Measurements from ENCODE around the gene SLC51B. TPM values are rescaled to one million over a fixed set of nuclear protein-coding genes. Genes with fewer than 3 reads are reported as not detected.

The SLC51B gene
- polyA plus RNA-seq, 1 donor from 2014 or later: not detected

DNA sequence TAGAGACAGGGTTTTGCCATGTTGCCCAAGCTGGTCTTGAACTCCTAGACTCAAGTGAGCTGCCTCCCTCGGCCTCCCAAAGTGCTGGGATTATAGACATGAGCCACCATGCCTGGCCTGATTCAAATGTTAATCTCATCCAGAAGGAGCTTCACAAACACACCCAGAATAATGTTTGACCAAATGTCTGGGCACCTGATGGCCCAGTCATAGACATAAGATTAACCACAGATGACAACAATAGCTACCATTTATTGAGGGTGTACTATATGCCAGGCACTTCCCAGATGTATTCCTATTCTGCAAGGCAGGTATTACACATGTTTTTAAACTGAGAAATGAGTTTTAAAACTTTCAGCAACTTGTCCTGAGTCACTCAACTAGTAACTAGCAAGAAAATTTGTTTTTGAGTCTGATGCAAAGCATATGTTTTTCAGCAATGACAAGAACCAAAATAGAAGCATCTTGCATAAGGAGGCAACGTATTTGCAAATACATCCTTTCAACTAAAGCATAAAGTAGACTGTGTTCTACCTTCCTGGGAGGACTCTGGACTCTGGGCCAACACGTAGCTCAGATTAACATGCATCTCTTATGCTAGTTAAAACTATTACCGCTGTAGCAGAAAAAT lies 47.3 kb upstream of the SLC51B start:
- TF ChIP-seq TAF1 (IDR thresholded peaks at IDR 0.05; ENCODE audit: low read depth): no peak
- TF ChIP-seq, protein P1, sequence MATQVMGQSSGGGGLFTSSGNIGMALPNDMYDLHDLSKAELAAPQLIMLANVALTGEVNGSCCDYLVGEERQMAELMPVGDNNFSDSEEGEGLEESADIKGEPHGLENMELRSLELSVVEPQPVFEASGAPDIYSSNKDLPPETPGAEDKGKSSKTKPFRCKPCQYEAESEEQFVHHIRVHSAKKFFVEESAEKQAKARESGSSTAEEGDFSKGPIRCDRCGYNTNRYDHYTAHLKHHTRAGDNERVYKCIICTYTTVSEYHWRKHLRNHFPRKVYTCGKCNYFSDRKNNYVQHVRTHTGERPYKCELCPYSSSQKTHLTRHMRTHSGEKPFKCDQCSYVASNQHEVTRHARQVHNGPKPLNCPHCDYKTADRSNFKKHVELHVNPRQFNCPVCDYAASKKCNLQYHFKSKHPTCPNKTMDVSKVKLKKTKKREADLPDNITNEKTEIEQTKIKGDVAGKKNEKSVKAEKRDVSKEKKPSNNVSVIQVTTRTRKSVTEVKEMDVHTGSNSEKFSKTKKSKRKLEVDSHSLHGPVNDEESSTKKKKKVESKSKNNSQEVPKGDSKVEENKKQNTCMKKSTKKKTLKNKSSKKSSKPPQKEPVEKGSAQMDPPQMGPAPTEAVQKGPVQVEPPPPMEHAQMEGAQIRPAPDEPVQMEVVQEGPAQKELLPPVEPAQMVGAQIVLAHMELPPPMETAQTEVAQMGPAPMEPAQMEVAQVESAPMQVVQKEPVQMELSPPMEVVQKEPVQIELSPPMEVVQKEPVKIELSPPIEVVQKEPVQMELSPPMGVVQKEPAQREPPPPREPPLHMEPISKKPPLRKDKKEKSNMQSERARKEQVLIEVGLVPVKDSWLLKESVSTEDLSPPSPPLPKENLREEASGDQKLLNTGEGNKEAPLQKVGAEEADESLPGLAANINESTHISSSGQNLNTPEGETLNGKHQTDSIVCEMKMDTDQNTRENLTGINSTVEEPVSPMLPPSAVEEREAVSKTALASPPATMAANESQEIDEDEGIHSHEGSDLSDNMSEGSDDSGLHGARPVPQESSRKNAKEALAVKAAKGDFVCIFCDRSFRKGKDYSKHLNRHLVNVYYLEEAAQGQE (IDR thresholded peaks at IDR 0.05; ENCODE audit: borderline replicate concordance): no peak
- TF ChIP-seq, protein P2, sequence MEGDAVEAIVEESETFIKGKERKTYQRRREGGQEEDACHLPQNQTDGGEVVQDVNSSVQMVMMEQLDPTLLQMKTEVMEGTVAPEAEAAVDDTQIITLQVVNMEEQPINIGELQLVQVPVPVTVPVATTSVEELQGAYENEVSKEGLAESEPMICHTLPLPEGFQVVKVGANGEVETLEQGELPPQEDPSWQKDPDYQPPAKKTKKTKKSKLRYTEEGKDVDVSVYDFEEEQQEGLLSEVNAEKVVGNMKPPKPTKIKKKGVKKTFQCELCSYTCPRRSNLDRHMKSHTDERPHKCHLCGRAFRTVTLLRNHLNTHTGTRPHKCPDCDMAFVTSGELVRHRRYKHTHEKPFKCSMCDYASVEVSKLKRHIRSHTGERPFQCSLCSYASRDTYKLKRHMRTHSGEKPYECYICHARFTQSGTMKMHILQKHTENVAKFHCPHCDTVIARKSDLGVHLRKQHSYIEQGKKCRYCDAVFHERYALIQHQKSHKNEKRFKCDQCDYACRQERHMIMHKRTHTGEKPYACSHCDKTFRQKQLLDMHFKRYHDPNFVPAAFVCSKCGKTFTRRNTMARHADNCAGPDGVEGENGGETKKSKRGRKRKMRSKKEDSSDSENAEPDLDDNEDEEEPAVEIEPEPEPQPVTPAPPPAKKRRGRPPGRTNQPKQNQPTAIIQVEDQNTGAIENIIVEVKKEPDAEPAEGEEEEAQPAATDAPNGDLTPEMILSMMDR (IDR thresholded peaks at IDR 0.05; ENCODE audit: poor library complexity, severe bottlenecking): no peak
- TF ChIP-seq EZH2 (IDR thresholded peaks at IDR 0.05; ENCODE audit: borderline replicate concordance, insufficient read depth, low read length, poor library complexity, severe bottlenecking): no peak
- TF ChIP-seq EP300 (conservative IDR thresholded peaks at IDR 0.05; ENCODE audit: poor library complexity, severe bottlenecking): no peak
- no peak for TF ChIP-seq MXI1 (conservative IDR thresholded peaks at IDR 0.05; ENCODE audit: poor library complexity, severe bottlenecking)
- no peak for TF ChIP-seq RAD21 (conservative IDR thresholded peaks at IDR 0.05)
- TF ChIP-seq POLR2AphosphoS5 (IDR thresholded peaks at IDR 0.05): no peak
- no peak for TF ChIP-seq SMC3 (conservative IDR thresholded peaks at IDR 0.05; ENCODE audit: poor library complexity)
- no peak overlapping the region for H3K4me2 ChIP-seq (ENCODE audit: low read length)
- H3K9ac ChIP-seq (ENCODE audit: low read length): no peak overlapping the region
- no peak overlapping the region for H2AFZ ChIP-seq (ENCODE audit: low read depth, low read length)
- no peak overlapping the region for H3K27ac ChIP-seq (ENCODE audit: low read length)
- no peaks in the 10 kb centered on the region for H3K79me2 ChIP-seq (replicated peaks; ENCODE audit: insufficient read depth, low read length)
- H3K9me2 ChIP-seq (ENCODE audit: insufficient read depth, low read length): no peaks in the 10 kb centered on the region
- no peaks in the 10 kb centered on the region for H4K20me1 ChIP-seq (ENCODE audit: insufficient read depth)
- H3K4me3 ChIP-seq (ENCODE audit: low read length): no peak overlapping the region
- H3K27me3 ChIP-seq (ENCODE audit: insufficient read depth, low read depth, low read length): no peaks in the 10 kb centered on the region
- H3K9me3 ChIP-seq (ENCODE audit: low read length): no peaks in the 10 kb centered on the region
- no peaks in the 10 kb centered on the region for H3F3A ChIP-seq (ENCODE audit: insufficient read depth, low read length, poor library complexity, severe bottlenecking)
- H3K36me3 ChIP-seq (ENCODE audit: insufficient read depth, low read length): no peaks in the 10 kb centered on the region

DNA sequence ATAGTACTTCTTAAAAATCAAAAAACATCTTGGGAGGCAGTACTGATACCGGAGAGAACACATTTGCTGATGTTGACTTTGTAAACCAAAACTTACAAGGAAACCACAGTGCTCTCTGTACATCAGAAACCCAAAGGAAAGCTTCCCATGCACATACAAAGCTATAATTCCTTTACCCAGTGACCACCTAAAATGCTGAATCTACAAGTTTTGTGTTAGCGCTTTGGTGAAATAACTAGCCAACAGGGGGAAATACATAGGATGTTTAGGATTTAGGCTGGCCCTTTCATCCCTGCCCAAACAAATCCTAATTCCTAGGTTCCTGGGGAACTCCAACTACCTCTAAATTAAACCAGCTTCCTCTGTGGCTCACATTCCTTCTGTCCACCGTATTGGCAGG lies 40.2 kb upstream of the SLC51B start:
- TF ChIP-seq TAF1 (IDR thresholded peaks at IDR 0.05; ENCODE audit: low read depth) (no peak), EP300 (conservative IDR thresholded peaks at IDR 0.05; ENCODE audit: poor library complexity, severe bottlenecking) (no peak), MXI1 (conservative IDR thresholded peaks at IDR 0.05; ENCODE audit: poor library complexity, severe bottlenecking) (no peak), POLR2AphosphoS5 (IDR thresholded peaks at IDR 0.05) (no peak), SMC3 (conservative IDR thresholded peaks at IDR 0.05; ENCODE audit: poor library complexity) (no peak), EZH2 (IDR thresholded peaks at IDR 0.05; ENCODE audit: borderline replicate concordance, insufficient read depth, low read length, poor library complexity, severe bottlenecking) (no peak), RAD21 (conservative IDR thresholded peaks at IDR 0.05) (no peak)
- TF ChIP-seq, protein P2 (IDR thresholded peaks at IDR 0.05; ENCODE audit: poor library complexity, severe bottlenecking): no peak
- TF ChIP-seq, protein P1 (IDR thresholded peaks at IDR 0.05; ENCODE audit: borderline replicate concordance): no peak
- no peaks in the 10 kb centered on the region for H3K79me2 ChIP-seq (replicated peaks; ENCODE audit: insufficient read depth, low read length)
- H3K4me2 ChIP-seq (ENCODE audit: low read length): no peak overlapping the region
- H3F3A ChIP-seq (ENCODE audit: insufficient read depth, low read length, poor library complexity, severe bottlenecking): no peaks in the 10 kb centered on the region
- no peaks in the 10 kb centered on the region for H3K36me3 ChIP-seq (ENCODE audit: insufficient read depth, low read length)
- H2AFZ ChIP-seq (ENCODE audit: low read depth, low read length): no peak overlapping the region
- no peaks in the 10 kb centered on the region for H3K9me2 ChIP-seq (ENCODE audit: insufficient read depth, low read length)
- no peak overlapping the region for H3K9ac ChIP-seq (ENCODE audit: low read length)
- H4K20me1 ChIP-seq (ENCODE audit: insufficient read depth): no peaks in the 10 kb centered on the region
- H3K9me3 ChIP-seq (ENCODE audit: low read length): no peaks in the 10 kb centered on the region
- no peak overlapping the region for H3K27ac ChIP-seq (ENCODE audit: low read length)
- no peaks in the 10 kb centered on the region for H3K27me3 ChIP-seq (ENCODE audit: insufficient read depth, low read depth, low read length)
- no peak overlapping the region for H3K4me3 ChIP-seq (ENCODE audit: low read length)

Measured in neural cell (in vitro differentiated cells).